ENCODE data around the gene PRDM16.

GRCh38 chr1:3297756-3298155 is 228.8 kb downstream of the PRDM16 start:
- TF ChIP-seq, protein P1, sequence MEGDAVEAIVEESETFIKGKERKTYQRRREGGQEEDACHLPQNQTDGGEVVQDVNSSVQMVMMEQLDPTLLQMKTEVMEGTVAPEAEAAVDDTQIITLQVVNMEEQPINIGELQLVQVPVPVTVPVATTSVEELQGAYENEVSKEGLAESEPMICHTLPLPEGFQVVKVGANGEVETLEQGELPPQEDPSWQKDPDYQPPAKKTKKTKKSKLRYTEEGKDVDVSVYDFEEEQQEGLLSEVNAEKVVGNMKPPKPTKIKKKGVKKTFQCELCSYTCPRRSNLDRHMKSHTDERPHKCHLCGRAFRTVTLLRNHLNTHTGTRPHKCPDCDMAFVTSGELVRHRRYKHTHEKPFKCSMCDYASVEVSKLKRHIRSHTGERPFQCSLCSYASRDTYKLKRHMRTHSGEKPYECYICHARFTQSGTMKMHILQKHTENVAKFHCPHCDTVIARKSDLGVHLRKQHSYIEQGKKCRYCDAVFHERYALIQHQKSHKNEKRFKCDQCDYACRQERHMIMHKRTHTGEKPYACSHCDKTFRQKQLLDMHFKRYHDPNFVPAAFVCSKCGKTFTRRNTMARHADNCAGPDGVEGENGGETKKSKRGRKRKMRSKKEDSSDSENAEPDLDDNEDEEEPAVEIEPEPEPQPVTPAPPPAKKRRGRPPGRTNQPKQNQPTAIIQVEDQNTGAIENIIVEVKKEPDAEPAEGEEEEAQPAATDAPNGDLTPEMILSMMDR (conservative IDR thresholded peaks at IDR 0.05): no peak
- TF ChIP-seq ZFX (IDR thresholded peaks at IDR 0.05): no peak

Data from C4-2B (cell line).